CMK (cell line): ENCODE results near the gene KNG1.
"Not testable (repeated sequence)": the region's sequence is repeated elsewhere in the genome, so short reads cannot be mapped to it uniquely, and the experiment has no call there.

Experiments
- DNase-seq: peaks from one replicate; pipeline ENCODE4 v3.0.0-alpha.2; 2010; ENCODE audit warnings: low read depth

The KNG1 gene

DNA sequence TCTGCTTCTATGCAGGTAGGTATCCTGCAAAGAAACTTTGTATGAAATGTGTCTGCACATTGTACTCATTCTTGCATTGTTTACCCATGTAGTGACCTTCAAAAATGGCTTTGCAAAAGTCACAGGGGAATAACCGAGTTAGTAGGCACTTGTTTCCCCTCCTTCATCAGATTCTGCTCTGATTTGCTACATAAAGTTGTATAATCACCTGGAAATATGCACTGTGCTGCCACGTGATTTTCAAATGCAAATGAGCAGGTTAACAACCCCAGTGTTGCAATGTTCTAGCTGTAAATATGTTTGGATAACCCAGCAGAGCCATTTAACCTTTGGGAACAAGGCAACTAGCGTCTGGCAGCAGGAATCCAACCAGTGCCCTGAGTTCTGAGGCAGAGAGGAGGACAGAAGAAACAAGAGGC, at the start of gene KNG1:
Gene KNG1, plus strand, starts transcription at position 321 of the 419 bp plus-strand sequence. CDS start 184 bp downstream, outside the sequence.
- DNase-seq, result no peak

DNA sequence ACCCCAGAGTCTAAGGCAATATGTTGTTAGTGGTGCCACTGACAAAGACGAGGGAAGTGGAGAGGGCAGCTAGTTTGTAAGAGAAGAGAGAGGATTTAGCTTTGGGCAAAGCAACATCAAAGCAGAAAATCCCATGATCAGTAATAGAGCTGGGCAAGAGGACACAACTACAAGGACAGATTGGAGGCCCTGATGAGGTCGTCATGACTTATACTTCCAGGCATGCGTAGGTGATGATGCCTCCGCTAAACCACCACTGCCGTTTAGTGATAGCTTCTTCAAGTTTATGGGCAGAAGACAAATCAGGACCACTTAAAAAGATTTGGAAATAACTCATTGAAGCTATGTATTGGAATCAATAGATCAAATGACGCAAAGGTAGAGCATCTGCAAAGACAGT, 48.7 kb upstream of the KNG1 start:
- DNase-seq, result no peak

DNA sequence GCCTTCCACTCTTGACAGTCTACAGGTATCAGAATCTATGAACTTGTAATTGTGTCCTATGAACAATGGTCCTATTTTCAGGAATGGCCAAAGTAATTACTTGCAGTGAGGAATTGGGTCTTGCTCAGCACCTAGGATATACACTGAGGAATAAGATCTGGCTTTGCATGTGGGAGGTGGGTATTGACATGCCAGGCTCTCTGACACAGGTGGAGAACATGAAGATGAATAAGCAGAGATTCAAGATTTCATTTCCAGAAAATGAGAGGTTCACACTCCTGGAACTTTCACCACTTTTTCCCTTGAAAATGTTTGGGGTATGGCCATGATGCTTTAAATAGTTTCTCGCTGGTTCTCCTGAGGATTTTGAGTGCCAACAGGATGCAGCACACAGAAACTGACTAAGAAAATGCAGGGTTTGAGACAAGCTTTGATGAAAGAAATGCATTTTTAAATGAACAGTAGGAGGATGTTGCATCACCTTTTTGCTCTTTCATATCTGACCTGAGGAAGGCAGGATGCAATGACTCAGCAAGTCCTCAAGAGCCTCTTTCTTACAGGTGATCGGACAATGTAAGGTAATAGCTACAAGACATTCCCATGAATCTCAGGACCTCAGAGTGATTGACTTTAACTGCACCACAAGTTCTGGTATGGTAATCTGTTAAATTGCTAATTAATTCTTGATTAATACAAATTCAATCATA, 47.6 kb upstream of the KNG1 start:
- no peak for DNase-seq

DNA sequence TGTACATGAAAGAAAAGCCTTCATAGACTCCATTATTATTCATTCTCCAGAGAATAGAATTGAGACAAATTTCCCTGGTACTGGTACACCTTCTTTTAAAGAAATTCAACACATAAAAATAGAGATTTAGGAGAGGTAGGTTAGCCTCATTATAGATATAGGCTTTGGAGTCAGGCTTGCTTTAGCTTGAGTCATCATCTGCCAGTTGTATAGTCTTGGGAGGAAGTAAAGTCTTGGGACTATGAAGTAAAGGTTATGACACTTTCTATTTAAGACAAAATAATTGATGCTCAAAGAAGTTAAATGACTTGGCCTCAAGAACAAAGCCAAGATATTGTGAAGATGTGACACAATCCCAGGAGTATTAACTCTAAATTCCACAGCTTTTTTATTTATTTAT, 47.0 kb upstream of the KNG1 start:
- DNase-seq, result no peak

DNA sequence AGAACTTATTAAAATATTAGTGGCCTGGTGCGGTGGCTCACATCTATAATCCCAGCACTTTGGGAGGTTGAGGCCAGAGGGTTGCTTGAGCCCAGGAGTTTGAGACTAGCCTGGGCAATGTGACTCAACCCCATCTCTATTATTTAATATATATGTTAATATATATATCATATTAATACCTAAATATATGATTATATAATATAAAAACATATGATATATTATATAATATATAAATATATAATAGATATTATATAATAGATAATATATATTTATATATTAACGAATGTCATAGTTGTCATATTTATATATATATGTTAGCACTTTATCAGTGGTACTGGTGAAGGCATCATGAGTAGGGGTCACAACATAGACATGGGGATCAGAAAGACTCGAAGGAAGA, 46.1 kb upstream of the KNG1 start:
- DNase-seq, result no peak

DNA sequence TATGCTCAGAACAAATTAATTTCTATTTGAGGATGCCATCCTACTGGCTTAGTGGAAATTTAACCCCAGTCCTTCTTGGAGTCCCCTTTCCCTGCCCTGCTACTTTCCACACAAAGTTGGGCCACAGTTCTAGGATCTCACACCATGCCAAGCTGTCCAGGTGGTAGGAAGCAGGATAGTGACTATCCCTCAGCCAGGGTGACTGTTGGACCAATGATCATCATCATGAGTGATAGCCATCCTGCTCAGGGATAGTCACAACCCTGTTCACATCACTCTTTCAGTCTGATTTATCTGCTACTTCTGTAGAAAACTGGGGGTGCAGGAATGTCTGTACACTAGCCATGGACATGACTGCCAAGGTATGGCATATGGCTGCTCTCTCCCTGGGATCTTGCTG, 38.6 kb upstream of the KNG1 start:
- DNase-seq, result no peak

DNA sequence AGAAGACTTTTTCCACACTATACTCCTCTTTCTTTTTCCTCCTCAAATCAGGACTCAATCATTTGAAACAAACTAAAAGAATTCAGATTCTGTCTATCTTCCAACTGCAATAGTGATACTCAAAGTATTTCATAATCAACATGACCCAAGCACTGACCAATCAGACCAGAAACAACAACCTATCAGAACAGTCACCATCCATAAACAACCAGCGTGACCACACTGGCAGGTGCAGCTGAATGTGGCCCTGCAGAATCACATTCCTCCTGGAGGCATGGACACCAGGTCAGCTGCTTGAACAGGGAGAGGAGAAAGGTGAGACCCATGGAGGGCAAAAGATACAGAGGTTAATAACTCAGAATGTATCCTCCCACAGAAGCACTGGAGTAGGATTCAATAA, 38.0 kb upstream of the KNG1 start:
- DNase-seq, result no peak

DNA sequence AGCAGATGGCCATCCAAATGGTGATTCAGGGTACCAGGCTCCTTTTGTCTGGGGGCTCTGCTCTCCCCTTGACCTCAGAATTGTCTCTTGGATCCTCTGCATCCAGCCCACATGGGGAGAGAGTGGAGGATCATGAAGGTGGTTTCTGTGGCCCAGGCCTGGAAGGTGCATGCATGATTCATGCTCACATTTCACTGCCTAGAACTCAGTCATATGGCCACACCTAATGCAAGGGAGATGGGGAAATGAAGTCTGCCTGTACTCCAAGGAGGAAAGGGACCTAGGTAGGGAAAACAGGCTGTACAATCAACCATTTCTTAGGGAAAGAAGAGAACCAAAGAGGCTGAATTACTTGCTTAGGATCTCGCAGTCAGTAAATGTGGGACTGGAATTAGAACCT, 36.3 kb upstream of the KNG1 start:
- DNase-seq, result no peak

DNA sequence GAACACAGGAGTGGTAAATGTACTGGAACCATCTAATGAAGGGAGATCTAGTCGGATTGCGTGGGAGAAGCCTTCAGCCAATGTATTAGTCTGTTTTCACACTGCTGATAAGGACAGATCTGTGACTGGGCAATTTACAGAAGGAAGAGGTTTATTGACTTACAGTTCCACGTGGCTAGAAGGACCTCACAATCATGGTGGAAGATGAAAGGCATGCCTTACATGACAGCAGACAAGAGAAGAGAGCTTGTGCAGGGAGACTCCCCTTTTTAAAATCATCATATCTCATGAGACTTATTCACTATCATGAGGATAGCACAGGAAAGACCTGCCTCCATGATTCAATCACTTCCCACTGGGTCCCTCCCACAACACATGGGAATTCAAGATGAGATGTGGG, 34.3 kb upstream of the KNG1 start:
- no peak for DNase-seq

DNA sequence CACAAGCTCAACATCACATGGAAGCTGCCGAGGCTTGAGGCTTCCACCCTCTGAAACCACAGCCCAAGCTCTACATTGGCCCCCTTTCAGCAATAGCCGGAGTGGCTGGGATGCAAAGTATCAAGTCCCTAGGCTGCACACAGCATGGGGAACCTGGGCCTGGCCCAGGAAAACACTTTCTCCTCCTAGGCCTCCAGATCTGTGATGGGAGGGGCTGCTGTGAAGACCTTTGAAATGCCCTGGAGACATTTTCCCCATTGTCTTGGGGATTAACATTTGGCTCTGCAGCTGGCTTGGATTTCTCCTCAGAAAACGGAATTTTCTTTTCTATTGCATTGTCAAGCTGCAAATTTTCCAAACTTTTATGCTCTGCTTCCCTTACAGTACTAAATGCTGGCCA, 33.2 kb upstream of the KNG1 start:
- no peak for DNase-seq

DNA sequence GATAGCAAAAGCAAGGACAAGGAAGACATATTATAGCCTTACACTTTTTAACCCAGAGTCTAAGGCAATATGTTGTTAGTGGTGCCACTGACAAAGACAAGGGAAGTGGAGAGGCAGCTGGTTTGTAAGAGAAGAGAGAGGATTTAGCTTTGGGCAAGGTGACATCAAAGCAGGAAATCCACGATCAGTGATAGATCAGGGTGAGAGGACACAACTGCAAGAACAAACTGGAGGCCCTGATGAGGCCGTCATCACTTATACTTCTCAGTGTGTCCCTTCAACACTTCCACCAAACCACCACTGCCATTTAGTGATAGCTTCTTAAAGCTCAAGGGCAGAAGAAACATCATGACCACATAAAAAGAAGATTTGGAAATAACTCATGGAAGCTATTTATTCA, 30.7 kb upstream of the KNG1 start:
- not testable (repeated sequence) for DNase-seq

DNA sequence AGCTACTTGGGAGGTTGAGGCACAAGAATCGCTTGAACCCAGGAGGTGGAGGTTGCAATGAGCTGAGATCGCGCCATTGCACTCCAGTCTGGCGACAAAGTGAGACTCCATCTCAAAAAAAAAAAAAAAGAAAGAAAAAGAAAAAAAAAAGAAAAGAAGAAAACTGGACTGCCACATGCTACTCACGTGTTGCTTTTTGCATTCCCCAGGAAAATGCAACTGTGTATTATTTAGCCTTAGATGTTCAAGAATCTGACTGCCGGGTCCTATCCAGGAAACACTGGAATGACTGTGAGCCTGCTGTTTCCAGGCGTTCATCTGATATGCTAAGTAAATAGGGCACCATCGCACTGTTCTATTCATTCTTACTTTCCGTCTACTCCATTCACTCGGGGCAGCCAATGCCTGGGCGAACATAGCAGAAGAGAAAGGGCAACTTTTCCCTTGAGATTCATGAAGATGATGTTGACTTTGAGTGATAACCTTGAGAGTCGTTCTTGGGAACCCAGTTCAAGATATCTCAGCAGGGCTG, 30.0 kb upstream of the KNG1 start:
- no peak for DNase-seq

DNA sequence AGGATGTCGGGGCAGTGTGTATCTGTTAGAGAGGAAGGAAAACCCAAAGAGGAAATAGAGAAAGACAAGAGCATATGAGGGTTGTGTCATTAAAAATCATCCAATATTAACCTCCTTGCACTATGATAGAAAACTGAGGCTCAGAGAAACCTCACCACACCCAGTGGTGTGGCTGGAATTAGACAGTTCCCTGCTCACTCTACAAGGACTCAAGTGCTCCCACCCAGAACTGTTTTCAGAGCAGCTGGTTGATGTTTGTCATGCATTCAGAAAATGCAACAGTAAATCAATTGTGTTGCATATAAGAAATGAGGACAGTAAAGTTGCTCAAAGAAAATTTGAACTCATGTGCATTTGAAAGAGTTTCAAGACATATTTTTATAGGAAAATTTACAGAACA, 26.9 kb upstream of the KNG1 start:
- not testable (repeated sequence) for DNase-seq

DNA sequence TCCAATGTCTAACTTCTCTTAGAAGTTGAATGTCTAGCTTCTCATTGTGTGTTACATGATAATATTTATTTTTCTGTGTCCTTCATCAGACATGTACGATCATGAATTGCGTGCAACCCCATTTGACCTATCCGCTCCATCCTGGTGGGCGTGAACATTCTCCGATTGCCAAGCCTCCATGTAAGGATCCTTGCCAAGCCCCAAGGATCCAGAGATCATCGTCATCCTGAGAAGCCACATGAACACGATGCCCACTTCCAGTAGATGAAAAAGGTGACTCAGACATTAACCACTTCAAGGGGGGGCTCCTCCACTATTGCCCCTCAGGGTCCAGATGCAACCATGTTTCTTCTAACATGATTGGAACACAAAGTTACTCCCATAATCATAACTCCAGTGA, 25.5 kb upstream of the KNG1 start:
- no peak for DNase-seq

DNA sequence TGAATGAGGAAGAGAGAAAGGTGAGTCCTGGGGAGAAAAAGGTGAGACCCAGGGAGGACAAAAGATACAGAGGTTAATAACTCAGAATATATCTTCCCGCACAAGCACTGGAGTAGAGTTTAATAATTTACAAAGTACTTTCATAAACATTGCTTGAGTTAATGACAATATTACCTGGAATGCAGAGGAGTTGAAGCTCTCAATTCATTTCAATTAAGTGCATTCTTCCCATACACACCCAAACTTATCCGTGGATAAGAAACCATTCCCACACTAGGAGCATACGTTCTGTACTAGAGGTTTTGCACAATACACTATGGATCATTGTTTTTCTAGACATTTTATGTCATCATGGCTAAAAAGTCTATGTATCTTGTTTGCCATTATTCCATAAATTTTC, 23.3 kb upstream of the KNG1 start:
- DNase-seq, result no peak

DNA sequence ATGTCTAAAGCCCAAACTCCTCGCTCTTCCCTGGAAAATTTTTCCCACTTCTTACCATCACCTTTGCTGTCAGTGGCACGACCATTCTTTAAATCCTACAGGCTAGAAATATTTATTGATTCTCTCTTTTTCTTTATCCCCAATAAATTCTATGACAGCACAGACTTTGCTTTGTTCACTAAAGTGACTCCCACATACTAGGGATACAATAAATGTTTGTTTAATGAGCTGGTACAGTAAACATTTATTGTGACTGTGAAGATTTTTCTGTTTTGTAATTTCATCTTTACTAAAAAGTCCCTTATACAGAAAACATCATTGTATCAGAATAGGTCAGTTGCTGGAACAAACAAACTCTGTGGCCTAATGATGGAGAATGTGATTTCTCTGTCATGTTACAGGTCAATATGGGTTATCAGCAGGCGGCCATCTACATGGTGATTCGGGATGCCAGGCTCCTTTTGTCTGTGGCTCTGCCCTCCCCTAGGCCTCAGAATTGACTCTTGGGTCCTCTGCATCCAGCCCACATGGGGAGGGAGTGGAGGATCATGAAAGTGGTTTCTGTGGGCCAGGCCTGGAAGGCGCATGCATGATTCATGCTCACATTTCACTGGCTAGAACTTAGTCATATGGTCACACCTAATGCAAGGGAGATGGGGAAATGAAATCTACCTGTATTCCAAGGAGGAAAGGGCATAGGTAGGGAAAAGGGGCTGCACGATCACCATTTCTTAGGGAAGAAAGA, 22.7 kb upstream of the KNG1 start:
- no peak for DNase-seq

DNA sequence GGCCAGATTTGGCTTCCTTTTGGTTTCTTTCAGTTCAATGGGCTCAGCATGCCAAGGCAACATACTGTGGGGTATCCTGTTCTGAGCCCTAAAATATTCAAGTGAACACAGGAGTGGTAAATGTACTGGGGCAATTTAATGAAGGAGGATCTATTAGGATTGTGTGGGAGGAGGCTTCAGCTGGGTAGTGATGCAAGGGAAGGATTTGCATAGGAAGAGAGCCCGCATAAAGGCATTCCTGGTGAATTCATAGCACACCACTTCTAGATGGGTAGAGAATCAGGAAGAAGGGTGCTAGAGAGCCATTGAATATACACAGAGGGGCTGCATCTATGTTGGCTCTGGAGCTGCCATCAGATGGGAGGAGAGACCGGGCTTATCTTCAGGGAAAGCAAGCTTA, 20.6 kb upstream of the KNG1 start:
- no peak for DNase-seq

DNA sequence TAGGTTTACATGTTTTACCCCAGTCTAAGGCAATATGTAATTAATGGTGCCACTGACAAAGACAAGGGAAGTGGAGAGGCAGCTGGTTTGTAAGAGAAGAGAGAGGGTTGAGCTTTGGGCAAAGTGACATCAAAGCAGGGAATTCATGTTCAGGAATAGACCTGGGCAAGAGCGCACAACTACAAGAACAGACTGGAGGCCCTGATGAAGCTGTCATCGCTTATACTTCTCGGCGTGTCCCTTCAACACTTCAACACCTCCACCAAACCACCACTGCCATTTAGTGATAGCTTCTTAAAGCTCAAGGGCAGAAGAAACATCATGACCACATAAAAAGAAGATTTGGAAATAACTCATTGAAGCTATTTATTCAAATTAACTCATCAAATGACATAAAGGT, 19.6 kb upstream of the KNG1 start:
- DNase-seq, result no peak

DNA sequence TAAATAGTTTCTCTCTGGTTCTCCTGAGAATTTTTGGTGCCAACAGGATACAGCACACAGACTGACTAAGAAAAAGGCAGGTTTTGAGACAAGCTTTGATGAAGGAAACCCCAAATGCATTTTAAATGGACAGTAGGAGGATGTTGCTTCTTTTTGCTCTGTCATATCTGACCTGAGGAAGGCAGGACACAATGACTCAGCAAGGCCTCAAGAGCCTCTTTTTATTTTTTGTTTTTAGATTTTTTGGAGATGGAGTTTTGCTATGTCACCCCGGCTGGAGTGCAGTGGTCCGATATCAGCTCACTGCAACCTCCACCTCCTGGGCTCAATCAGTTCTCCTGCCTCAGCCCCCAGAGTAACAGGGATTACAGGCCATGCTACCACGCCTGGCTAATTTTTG, 16.9 kb upstream of the KNG1 start:
- no peak for DNase-seq

DNA sequence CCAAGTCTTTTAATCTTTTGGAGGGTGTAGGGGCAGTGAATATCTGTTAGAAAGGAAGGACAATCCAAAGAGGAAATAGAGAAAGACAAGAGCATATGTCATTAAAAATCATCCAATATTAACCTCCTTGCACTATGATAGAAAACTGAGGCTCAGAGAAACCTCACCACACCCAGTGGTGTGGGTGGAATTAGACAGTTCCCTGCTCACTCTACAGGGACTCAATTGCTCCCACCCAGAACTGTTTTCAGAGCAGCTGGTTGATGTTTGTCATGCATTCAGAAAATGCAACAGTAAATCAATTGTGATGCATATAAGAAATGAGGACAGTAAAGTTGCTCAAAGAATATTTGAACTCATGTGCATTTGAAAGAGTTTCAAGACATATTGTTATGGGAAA, 14.7 kb upstream of the KNG1 start:
- not testable (repeated sequence) for DNase-seq

DNA sequence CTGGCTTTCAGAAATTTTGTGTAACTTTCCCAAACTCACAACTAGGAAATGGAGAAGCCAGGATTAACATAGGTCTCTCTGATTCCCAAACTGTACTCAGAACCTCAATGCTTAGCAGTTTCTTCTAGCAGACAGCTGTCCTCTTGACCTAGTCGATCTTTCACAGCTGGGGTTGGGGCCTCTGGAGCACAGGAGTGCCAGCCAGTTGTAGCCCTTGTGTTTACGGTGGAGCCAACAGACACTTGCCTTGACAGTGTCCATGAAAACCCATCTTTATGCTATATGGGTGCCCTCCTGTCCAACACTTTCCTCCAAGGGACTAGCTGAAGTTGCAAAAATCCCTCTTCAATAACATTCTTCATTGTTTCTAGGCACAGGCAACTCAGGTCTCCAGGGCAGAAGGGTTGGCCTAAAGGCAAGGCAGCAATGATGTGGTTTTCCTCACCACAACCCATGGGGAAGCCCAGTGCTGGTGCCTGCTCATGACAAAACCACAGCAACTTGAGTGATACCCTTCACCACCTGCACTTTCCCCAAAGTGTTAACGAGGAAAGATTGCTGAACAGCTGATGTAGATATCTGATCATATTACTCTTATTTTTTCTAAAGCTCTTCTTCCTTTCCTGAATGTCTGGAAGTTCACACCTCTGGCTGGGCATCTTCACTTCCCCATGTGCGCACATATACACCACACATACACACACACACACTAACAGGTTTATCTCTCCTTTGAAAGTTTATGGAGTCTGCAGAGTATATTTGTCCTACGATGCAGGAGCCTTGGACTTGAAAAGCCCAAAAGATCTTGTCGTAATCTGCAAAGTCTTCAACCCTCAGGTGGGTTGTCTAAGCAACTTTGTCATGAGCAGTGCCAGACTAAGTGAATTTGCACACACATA, 11.0 kb upstream of the KNG1 start:
- DNase-seq, result no peak

DNA sequence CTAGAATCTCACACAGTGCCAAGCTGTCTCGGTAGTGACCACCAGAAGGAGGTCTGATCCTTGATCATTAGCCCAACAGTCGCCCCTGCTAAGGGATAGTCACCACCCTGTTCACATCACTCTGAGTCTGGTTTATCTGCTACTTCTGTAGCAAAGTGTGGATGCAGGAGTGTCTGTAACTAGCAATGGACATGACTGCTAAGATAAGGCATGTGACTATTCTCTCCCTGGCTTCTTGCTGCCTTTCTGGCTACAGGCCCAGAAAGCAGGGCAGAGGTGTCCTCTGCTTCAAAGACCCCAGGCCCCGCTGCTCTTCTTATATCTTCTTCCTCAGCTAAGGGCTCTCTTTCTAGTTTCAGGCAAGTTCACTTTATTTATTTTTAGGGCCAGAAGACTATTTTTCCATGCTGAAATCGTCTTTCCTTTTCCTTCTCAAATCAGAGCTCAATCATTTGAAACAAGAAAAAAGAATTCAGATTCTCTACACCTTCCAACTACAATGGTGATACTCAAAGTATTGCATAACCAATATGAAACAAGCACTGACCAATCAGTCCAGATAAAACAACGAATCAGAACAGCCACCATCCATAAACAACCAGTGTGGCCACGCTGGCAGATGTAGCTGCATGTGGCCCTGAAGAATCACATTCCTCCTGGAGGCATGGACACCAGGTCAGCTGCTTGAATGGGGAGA, 8.0 kb upstream of the KNG1 start:
- DNase-seq, result no peak
